Ovary (tissue), 3 donors: Measurements from ENCODE around the gene SELENOH.

Experiments
- CTCF ChIP-seq, 3 donors: fragments of 450-650 bp in 2 of 3; fragments of 200-600 bp in 1 of 3; IDR thresholded peaks; one replicate each; pipeline versions ENCODE4 v1.5.1 to v1.8.0; 2016 to 2022; ENCODE audit warnings: antibody characterized with exemption in 3 of 3, mild to moderate bottlenecking in 1 of 3
- EP300 ChIP-seq: sonication (generic); formaldehyde crosslinking; IDR thresholded peaks from one replicate; pipeline ENCODE4 v1.6.1; 2017; ENCODE audit warnings: antibody characterized with exemption
- POLR2A ChIP-seq: fragments of 450-650 bp; IDR thresholded peaks from one replicate; pipeline ENCODE4 v1.6.1; 2017; ENCODE audit warnings: antibody characterized with exemption, mild to moderate bottlenecking, moderate library complexity
- donor health status: DM: no; HTN: no; CAD: no.

DNA sequence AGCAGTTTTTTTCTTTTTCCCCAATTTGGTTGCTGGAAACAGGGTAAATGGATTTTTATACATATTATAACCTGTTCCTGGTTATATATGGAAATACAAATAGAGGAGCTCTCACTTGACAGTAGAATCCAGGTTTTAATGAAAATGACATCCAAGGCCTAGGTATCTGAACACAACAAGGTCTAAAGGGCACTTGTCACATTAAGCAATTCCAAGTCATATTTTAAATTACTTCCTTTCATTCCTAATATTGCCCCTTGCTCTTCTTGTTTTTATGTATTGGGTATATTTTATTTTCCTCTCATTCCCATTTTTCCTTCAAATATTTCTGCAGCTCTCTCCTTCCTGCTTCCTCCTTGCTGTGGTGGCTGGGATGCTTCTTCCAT is 47.4 kb downstream of the SELENOH start:
- TF ChIP-seq CTCF (IDR thresholded peaks at IDR 0.05) (no peak), POLR2A (no peak), EP300 (no peak)
